HG03064 (cell line): ENCODE data around the gene ESPL1.

Experiments used
- ATAC-seq: cut with Tn5 transposase; IDR thresholded peaks from one replicate; pipeline ENCODE4 v1.9.1; 2021; ENCODE audit warnings: low read depth; ENCODE audit not compliant: unreplicated experiment

ESPL1 gene

DNA sequence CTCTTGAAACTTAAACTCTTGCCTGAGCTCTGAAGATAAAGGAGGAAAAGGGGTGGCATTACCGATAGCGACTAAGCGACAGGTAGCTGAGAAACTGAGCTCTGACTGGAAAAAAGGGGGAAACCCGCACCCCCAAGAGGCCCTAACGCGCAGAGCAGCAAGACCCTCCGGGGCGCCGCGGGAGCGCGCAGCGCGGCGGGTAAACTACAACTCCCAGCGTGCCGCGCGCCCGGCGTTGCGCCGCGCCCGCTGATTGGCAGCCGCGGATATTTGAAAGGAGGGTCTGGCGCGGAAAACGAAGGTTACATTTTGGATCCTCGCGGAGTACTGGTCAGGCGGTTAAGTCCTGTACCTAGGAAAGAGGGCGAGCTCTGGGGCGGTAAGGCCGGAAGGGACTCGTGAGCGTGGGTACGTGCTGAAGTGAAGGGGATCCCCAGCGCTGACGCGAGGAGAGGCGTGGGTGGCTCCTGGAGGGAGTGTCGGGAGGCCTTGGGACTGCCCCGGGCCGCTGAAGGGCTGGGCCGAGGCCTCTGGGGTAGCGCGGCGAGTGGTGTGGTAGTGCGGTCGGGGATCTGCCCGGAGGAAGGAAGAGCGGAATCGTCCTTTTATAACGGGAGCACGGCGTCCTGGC, at the start of gene ESPL1:
Gene ESPL1, plus strand, starts transcription at position 301 of the 631 bp plus-strand sequence. CDS start 468 bp downstream, outside the sequence.
- ATAC-seq = peak; percentile 73

DNA sequence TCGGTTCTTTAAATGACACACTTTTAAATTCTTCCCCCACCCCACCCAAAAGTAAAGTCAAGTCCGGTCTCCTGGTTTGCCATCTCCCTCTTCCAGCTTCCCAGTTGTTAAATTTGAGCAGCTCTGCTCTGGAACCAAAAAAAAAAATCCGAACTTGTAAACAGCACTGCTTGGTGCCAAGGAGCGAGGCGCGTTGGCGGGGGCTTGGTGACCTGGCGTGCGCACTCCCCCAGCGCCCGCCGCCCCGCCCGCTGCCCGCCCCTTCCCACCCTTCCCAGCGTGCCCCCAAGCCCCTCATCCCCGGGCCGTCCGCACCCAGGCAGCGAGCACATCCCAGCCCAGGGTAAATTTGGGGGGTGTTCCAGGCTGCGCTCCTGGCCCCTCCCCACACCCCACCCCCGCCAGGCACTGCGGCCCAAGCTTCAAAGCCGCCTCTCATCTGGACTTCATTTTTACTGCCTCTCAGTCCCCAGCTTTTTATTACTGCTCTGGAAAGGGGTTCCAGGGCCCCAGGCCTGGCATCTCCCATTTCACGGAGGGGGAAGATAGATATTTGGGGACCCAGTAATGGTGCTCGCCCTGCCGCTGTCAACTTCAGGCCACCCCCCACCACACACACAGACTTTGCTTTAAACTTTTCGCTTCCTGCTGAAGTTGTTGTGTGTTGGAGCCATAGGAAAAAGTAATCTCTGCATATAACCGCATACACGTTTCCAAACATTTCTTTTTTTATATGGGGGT, 49.4 kb upstream of the ESPL1 start:
- ATAC-seq = no peak

DNA sequence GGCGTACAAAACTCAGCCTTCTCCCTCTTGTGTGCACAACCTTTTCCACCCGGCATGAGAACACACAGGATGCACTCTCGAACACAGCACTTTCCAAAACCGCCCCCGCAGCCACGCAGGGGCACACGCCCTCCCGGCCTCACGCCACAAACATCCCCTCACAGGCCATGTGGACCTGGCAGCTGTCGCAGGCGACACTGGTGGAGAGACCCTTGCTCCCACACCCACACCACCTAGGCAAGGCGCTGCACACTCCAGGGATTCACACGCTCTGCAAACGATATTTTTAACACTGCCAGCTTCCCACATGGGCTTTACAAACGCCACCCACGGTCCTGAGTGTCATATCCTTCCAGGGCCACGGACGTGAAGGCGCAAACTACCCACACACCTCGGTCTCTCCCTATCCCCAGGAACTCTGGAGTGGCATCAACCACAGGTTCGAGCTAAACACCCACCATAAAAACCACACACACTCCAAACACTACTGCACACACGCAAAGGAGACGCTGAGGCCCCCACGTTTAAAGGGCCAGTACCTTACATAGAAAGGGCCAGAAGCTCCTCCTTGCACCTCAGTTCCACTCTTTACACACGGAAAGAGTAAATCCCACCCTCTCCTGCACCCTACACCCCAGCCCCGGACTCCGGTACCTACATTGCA, 48.7 kb upstream of the ESPL1 start:
- ATAC-seq = no peak

DNA sequence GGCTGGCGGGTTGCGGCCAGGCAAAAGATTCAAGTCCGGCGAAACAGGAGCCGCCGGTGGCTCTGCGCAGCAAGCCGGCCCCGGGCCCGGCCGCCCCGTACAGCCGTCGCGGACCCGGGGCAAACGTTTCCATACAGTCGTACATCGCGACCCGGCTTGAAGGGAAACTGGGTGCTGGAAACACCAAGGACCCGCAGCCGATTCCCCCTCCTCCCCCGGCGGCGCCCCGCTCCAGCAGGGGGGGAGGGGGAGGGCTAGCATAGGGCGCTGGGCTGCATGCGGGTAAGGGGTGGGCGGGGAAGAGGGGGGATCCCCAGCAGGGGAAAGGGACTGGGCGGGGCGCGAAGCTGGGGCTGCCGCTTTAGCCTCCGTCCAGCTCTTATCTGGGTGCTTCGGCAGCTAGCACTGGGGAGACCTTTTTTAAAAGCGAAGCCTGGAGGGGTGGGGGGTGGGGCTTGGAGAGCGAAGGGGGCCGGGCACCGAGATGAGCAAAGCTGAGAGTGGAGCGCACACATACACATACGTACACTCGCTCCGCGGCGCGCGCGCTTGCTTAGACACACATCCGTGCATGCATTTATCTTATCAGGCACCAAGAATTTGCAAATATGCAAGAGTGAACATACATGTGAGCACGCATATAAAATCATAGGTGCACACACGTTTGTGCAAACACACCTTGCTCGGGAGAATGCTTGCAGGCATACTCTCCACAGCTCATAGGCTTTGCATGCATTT, 48.0 kb upstream of the ESPL1 start:
- ATAC-seq = peak; percentile 17

DNA sequence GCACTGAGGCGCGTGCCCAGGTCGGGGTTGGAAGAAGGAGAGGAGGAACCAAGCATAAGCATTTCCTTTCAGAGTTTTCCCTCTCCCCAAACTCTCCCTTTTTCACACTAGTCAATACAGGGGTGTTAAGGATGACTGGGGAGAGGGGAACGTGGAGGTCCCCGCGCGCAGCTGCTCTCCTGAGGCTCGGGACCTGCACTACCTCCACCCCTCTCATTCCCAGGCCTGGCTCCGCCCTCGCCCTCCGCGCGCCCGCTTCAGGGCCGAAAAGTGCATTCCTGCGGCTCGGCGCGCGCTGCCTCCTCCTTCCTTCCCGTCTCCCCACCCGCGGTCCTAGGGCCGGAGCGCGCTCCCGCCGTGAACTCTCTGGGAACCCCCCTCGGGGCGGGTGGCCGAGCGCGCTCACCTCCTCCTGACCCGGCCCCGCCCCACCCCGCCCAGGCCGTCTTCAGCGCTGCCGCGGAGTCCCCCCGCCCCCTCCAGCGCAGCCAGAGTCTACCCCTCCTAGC, 47.4 kb upstream of the ESPL1 start:
- ATAC-seq = peak; percentile 48

DNA sequence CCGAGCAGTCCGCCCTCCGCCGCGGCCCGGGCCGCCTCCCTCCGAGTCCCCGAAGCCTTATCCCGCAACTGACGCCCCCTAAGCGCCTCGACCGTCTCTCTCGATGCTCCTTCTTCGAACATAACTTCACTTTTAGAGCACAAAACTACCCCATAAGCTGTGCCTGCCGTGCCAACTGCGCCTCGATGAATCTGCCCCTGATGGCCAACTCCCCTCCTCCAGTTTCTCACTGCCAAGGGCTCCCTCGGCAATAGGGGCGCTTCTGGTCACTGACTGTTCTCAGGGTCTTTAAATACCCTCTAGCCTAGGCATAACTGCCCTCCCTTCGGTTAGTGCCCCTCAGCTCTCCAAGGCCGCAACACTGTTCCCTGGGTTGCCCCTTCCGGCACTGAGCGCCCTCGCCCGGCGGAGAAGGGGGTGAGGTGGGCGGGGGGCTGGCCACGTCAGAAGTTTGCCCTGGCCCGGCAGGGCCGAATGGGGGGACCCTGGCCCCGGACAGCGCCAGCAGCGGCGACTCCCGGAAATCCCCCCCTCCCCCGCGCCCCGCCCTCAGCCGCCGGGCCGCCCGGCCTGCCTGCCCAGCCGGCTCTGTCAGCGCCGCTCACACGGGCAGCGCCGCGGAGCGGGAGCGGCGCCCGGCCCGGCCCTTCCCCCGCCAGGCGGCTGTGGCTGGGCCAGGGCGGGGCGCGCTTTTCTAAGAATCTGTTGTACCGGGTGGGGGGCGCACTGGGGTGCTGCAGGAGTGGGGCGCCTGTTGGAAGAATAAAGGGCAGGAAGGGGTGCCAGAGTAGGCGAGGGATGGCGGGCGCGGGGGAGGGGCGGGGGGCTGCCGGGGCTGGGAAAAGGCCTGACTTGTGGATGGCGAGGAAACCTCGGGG, 46.7 kb upstream of the ESPL1 start:
- ATAC-seq = peak; percentile 40

DNA sequence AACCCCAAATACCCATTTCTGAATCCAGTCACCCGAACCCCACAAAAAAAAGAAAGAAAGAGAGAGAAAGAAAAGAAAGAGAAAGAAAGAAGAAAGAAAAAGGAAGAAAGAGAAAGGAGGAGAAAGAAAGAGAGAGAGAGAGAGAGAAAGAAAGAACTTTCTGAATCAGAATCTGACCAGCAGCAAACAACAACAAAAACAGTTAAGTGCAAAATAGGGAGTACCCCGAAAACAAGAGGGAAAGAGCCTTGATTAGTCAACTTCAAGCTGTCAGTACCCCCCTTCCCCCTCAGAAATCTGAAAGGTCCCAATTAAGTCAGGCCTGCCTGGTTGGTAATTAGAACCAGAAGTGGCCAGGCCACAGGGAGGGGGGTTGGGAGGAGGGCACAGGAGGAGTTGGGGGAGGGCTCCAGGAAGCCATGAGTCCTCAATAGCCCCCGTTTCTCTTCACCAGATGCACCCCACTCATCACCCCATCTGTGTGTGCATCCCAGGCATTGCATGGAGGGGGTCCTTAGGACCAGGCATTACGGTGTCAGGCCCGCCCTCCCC, 45.9 kb upstream of the ESPL1 start:
- no peak for ATAC-seq

DNA sequence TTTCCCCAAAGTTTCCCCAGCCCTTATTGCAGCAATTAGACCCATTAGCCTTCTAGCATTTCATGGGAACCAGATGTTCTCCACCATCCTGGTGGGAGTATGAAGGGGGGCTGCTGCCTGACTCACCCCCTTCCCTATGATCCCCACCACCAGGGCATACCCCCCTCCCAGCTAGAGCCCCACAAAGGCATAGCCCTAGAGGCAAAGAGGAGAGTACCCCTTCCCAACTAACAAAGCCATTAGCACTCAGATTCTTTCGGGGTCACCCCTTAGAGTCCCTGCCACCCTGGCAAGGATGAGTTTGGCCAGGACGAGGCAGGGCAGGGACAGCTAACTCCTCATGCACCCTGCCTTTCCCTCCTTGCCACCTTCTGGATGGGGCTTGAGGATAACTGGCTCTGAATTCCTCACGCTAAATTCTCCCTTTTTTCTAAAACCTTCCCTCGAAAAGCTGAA, 45.3 kb upstream of the ESPL1 start:
- ATAC-seq = no peak

DNA sequence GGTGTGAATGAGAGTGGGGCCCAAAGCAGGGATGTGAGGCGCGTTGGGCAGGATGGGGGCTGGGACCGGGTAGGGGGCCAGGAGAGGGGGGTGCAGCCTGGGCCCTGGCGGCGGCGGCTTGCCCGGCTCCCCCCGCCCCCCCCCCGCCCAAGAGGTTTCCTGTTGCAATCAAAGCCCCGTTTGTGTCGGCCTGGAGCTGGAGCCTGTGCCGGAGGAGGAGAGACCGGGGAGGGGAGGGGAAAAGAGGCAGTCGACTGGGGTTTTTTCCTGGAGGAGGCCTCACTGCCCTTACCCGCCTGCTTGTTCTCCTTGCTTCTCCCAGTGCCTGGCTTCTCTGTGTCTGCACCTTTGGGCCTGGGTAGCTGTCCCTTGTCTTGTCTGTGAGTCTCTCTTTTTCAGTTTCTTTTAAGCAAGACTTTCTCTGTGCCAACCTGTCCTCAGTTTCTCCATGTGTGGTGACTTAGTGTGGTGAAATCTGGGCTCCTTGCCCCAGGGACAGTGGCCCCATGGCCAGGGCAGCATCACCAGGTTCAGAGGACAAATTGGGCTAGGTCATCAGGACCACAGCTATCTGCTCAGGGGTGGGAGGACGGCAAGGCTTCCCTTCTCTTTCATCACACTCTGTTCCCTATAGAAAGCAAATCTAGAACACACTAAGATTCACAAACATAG, 44.6 kb upstream of the ESPL1 start:
- no peak for ATAC-seq

DNA sequence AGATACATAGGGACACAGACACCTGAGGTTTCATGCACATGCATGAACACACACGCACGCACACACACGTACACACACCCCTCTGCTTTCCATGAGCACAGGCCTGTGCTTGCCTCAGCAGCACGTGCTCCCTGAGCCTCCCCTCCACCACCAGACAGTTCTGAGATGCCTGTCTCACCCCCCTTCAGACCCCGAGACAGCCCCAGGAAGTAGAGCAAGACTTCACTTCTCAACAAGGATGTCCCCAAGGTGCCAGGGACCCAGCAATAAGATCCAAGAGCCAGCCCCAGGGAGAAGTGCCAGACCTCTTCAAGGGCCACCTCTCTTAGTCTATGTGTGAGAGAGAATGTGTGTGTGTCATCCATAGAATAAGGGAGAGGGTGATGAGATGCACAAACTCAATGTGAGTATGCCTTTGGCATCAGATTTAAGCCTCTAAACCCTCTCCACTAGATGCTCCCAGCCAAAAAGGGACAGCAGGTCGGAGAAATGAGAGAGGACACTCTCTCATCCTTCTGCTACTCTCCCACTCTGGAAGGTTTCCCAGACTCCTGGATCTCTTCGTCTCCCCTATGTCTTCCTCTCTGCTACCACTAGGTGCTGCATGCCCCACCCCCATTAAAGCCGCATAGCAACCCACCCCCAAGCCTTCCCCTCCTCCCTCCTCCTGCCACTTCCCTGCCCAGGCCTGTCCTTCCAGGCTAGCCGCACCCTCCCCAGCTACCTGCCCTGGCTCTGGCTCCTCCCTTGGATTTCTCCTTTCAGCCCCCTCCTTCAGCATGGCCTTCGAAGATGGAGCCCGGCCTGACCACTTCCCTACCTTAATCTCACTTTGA, 43.8 kb upstream of the ESPL1 start:
- ATAC-seq = no peak

DNA sequence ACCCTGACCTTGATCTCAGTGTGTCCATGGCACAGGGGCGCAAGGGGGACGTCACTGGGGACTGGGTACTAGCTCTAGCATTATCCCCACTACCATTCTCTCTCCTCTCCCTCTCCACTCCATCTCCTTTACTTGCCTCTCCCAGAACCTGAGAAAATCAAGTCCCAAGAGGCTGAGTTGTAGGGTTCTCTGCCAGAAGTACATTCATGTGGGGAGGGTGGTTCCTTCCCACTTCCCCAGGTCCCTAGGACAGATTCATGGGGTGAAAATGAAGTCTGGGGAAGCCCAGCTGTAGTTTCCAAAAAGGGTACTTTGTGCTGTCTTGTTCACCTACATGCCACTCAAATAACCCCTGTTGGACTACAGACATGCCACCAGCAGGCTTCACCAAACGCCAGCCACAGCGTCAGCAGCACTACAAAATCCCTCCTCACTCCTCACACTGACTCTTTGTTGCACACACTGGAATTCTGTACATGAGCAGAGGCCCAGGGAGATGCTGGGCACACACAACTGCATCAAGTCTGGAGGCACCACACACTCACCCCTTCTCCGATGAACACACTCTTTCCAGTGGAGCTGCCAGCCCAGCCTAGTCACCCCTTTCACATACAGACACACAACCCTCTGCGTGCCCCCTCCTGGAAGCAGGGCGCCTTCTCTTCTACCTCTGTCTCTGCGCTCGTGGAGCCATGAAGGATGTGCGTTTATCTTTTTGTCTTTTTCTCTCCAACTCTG, 43.0 kb upstream of the ESPL1 start:
- no peak for ATAC-seq

DNA sequence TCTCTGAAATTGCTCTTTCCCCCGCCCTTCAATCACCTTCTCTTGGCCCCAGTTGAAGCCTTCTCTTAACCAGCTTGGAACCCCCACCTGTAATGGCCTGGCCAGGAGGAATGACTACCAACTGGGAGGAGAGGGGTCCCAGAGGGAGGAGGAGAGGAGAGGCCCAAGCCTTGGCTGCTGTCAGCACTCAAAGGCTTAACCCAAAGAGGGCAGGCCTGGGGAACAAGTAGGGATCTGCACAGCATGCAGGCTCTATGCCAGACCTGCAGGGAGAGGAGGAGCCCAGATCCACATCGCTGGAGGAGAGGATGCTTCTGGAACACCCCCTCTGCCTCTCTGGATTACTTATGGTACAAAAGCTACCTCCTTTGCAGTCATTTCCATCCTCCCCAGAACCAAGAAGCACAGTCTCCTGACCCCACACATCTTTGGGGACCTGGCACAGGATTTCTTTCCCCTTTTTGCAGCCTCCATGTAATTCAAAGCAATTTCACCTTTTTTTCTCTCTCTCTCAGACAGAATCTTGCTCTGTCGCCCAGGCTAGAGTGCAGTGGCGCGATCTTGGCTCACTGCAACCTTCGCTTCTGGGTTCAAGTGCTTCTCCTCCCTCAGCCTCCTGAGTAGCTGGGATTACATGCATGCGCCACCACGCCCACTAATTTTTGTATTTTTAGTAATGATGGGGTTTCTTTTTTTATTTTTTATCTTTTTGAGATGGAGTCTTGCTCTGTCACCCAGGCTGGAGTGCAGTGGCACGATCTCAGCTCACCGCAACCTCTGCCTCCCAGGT, 42.3 kb upstream of the ESPL1 start:
- ATAC-seq = no peak

DNA sequence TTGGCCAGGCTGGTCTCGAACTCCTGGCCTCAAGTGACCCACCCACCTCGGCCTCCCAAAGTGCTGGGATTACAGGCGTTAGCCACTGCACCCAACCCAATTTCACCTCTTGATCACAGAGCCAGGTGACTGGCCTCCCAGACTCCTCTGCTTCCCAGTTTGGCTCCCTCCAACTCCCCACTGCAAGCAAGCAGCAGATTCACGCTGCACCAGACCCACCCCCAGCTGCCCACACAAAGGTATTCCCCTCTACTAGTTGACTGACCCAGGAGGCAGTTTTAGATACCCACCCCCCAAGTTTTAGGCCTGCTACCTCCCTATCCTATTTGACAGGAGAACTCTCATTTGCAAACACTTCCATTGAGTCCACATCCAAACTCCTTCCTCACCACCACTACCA, 41.3 kb upstream of the ESPL1 start:
- ATAC-seq = no peak

DNA sequence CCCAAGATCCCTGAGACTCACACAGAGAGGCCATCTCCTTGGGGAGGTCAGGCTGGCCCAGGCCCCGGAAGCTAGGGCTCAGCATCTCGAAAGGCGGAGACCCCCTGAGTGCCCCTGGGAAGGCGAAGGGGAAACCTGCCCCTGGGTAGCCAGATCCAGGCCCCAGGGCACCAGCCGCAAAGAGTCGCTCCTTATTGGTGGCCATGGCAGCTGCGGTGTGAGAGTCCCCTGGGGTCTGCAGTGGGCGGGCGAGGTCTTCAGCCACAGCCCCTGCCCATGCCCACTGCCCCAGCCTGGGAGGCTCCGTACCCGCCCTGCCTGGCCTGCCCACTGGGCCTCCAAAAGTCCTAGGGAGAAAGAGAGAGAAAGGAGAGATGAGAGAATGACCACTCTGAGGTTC, 40.8 kb upstream of the ESPL1 start:
- ATAC-seq = no peak

DNA sequence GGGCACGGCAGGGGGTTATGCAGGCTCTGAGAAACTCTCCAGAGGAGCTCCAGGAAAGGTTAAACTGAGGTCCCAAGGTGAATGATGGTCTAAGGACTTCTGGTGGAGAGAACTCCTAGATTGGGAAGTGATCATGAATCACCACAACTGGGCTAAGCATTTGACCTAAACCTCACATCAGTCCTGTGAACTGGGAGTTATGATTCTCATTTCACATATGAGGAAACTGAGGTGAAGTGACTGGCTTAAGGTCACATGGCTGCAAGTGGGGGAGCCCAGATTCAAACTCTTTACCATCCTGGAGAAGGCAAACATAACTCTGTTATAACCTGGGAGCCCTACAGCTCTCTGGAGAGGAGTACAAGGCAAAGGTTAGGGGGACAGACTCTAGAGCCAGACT, 40.3 kb upstream of the ESPL1 start:
- no peak for ATAC-seq

DNA sequence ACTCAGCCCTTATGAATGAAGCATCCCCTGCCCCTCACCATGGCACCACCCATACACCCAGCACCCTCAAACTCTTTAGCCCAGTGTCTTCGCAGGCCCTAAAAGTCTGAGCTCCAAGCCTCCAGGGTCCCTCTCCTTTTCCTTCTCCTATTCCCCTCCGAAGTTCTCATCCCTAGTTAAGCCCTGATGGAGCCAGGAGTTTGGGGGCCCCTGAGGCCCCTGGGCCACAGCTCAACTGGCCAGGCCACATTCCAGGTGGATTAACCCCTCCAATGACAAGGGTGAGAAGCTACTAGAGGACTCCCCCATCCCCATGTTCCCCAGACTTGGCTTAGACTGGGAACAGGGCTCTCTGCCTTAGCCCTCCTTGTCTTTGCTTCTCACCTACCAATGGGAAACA, 38.6 kb upstream of the ESPL1 start:
- no peak for ATAC-seq
